ENCODE results near the gene RRBP1. TPM values are rescaled to one million over a fixed set of nuclear protein-coding genes. Genes with fewer than 3 reads are reported as not detected.
"Not testable (repeated sequence)": the region's sequence is repeated elsewhere in the genome, so short reads cannot be mapped to it uniquely, and the experiment has no call there.

RRBP1 gene
- total RNA-seq, 1 donor from 2014 or later, result 312 TPM

GRCh38 chr20:17660667-17661066, 21.4 kb downstream of the RRBP1 start:
- DNase-seq (ENCODE audit: extremely low spot score, unreplicated experiment), result no peak
- H3K9me3 Mint-ChIP-seq (ENCODE audit: unreplicated experiment), result no peaks in the 10 kb centered on the region
- peak overlapping the region; percentile 85 for H3K27ac Mint-ChIP-seq (ENCODE audit: unreplicated experiment)
- no peaks in the 10 kb centered on the region for H3K27me3 Mint-ChIP-seq (ENCODE audit: unreplicated experiment)
- H3K4me1 Mint-ChIP-seq (ENCODE audit: unreplicated experiment), result peaks cover 74% of the 10 kb centered on the region
- no peak for TF ChIP-seq CTCF (IDR thresholded peaks at IDR 0.05)
- H3K36me3 Mint-ChIP-seq (ENCODE audit: unreplicated experiment), result peaks cover 35% of the 10 kb centered on the region
- no peak overlapping the region for H3K4me3 Mint-ChIP-seq (ENCODE audit: unreplicated experiment)

- no peak for TF ChIP-seq CTCF (IDR thresholded peaks at IDR 0.05)
- Mint-ChIP-seq H3K9me3 (ENCODE audit: unreplicated experiment) (no peaks in the 10 kb centered on the region), H3K4me1 (ENCODE audit: unreplicated experiment) (peaks cover 74% of the 10 kb centered on the region), H3K4me3 (ENCODE audit: unreplicated experiment) (no peak overlapping the region), H3K27ac (ENCODE audit: unreplicated experiment) (peak overlapping the region; percentile 85), H3K27me3 (ENCODE audit: unreplicated experiment) (no peaks in the 10 kb centered on the region), H3K36me3 (ENCODE audit: unreplicated experiment) (peaks cover 40% of the 10 kb centered on the region)
- no peak for DNase-seq (ENCODE audit: extremely low spot score, unreplicated experiment)
Observed at GRCh38 chr20:17659801-17660200, 22.2 kb downstream of the RRBP1 start.

GRCh38 chr20:17659344-17659743, 22.7 kb downstream of the RRBP1 start:
- not testable (repeated sequence) for DNase-seq (ENCODE audit: extremely low spot score, unreplicated experiment); H3K27ac Mint-ChIP-seq (ENCODE audit: unreplicated experiment); H3K4me3 Mint-ChIP-seq (ENCODE audit: unreplicated experiment); H3K27me3 Mint-ChIP-seq (ENCODE audit: unreplicated experiment); H3K9me3 Mint-ChIP-seq (ENCODE audit: unreplicated experiment)
- Mint-ChIP-seq H3K4me1 (ENCODE audit: unreplicated experiment) (peaks cover 72% of the 10 kb centered on the region), H3K36me3 (ENCODE audit: unreplicated experiment) (peaks cover 44% of the 10 kb centered on the region)

- no peaks in the 10 kb centered on the region for H3K27me3 Mint-ChIP-seq (ENCODE audit: unreplicated experiment)
- no peaks in the 10 kb centered on the region for H3K9me3 Mint-ChIP-seq (ENCODE audit: unreplicated experiment)
- no peak for TF ChIP-seq CTCF (IDR thresholded peaks at IDR 0.05)
- H3K4me3 Mint-ChIP-seq (ENCODE audit: unreplicated experiment), result no peak overlapping the region
- peaks cover 66% of the 10 kb centered on the region for H3K4me1 Mint-ChIP-seq (ENCODE audit: unreplicated experiment)
- DNase-seq (ENCODE audit: extremely low spot score, unreplicated experiment), result no peak
- peaks cover 49% of the 10 kb centered on the region for H3K36me3 Mint-ChIP-seq (ENCODE audit: unreplicated experiment)
- H3K27ac Mint-ChIP-seq (ENCODE audit: unreplicated experiment), result no peak overlapping the region
Observed at GRCh38 chr20:17658648-17658993, 23.4 kb downstream of the RRBP1 start.

GRCh38 chr20:17657898-17658647, 24.0 kb downstream of the RRBP1 start:
- Mint-ChIP-seq H3K4me1 (ENCODE audit: unreplicated experiment) (peaks cover 61% of the 10 kb centered on the region), H3K4me3 (ENCODE audit: unreplicated experiment) (no peak overlapping the region)

More at GRCh38 chr20:17657898-17658647, 24.0 kb downstream of the RRBP1 start:
- Mint-ChIP-seq H3K9me3 (ENCODE audit: unreplicated experiment) (no peaks in the 10 kb centered on the region), H3K27me3 (ENCODE audit: unreplicated experiment) (no peaks in the 10 kb centered on the region), H3K36me3 (ENCODE audit: unreplicated experiment) (peaks cover 49% of the 10 kb centered on the region), H3K27ac (ENCODE audit: unreplicated experiment) (peak overlapping the region; percentile 35)
- DNase-seq (ENCODE audit: extremely low spot score, unreplicated experiment), result no peak
- TF ChIP-seq CTCF (IDR thresholded peaks at IDR 0.05), result no peak
